ENCODE measurements around the gene LDAH.

Gene LDAH

GRCh38 chr2:20771299-20771698 is 51.6 kb downstream of the LDAH start:
- DNase-seq = no peak

GRCh38 chr2:20766798-20767644 is 55.9 kb downstream of the LDAH start:
- no peak for DNase-seq

GRCh38 chr2:20766213-20766612 is 56.7 kb downstream of the LDAH start:
- DNase-seq = no peak

- DNase-seq = no peak
Measured at GRCh38 chr2:20762945-20763683, 59.8 kb downstream of the LDAH start.

GRCh38 chr2:20759487-20759886 is 63.4 kb downstream of the LDAH start:
- DNase-seq = no peak

- DNase-seq = no peak
Measured at GRCh38 chr2:20758997-20759396, 63.9 kb downstream of the LDAH start.

GRCh38 chr2:20757405-20758090 is 65.4 kb downstream of the LDAH start:
- no peak for DNase-seq

- DNase-seq = no peak
Measured at GRCh38 chr2:20755132-20755800, 67.6 kb downstream of the LDAH start.

- no peak for DNase-seq
Measured at GRCh38 chr2:20752293-20752692, 70.6 kb downstream of the LDAH start.

GRCh38 chr2:20747317-20747716 is 75.6 kb downstream of the LDAH start:
- no peak for DNase-seq

GRCh38 chr2:20745924-20746555 is 76.9 kb downstream of the LDAH start:
- DNase-seq = no peak

- DNase-seq = no peak
Measured at GRCh38 chr2:20744366-20745335, 78.2 kb downstream of the LDAH start.

GRCh38 chr2:20738772-20739171 is 84.1 kb downstream of the LDAH start:
- no peak for DNase-seq

- no peak for DNase-seq
Measured at GRCh38 chr2:20737505-20737904, 85.4 kb downstream of the LDAH start.

- DNase-seq = no peak
Measured at GRCh38 chr2:20728114-20728758, 94.7 kb downstream of the LDAH start.

GRCh38 chr2:20726913-20727312 is 96.0 kb downstream of the LDAH start:
- DNase-seq = no peak

GRCh38 chr2:20725782-20726181 is 97.1 kb downstream of the LDAH start:
- DNase-seq = no peak

- no peak for DNase-seq
Measured at GRCh38 chr2:20724500-20725053, 98.3 kb downstream of the LDAH start.

- DNase-seq = no peak
Measured at GRCh38 chr2:20723543-20723942, 99.4 kb downstream of the LDAH start.

GRCh38 chr2:20722592-20723240 is 100.2 kb downstream of the LDAH start:
- no peak for DNase-seq
